Rectal smooth muscle tissue (tissue), 1 donor: ENCODE measurements around the gene ARSG.

Source experiments
- H3K27ac ChIP-seq: one replicate; pipeline ENCODE4 v1.7.0; 2013; ENCODE audit warnings: low read depth, low read length, inconsistent platforms
- H3K27me3 ChIP-seq: one replicate; pipeline ENCODE4 v1.7.0; 2013; ENCODE audit warnings: low read length; ENCODE audit not compliant: control insufficient read depth, insufficient read depth
- H3K36me3 ChIP-seq: one replicate; pipeline ENCODE4 v1.7.0; 2013; ENCODE audit warnings: low read length; ENCODE audit not compliant: control insufficient read depth, insufficient read depth
- H3K4me1 ChIP-seq: one replicate; pipeline ENCODE4 v1.7.0; 2013; ENCODE audit warnings: low read length; ENCODE audit not compliant: control insufficient read depth, insufficient read depth
- H3K4me3 ChIP-seq: one replicate; pipeline ENCODE4 v1.7.0; 2013; ENCODE audit warnings: low read length
- H3K9ac ChIP-seq: one replicate; pipeline ENCODE4 v1.7.0; 2013; ENCODE audit warnings: low read length

ARSG gene

DNA sequence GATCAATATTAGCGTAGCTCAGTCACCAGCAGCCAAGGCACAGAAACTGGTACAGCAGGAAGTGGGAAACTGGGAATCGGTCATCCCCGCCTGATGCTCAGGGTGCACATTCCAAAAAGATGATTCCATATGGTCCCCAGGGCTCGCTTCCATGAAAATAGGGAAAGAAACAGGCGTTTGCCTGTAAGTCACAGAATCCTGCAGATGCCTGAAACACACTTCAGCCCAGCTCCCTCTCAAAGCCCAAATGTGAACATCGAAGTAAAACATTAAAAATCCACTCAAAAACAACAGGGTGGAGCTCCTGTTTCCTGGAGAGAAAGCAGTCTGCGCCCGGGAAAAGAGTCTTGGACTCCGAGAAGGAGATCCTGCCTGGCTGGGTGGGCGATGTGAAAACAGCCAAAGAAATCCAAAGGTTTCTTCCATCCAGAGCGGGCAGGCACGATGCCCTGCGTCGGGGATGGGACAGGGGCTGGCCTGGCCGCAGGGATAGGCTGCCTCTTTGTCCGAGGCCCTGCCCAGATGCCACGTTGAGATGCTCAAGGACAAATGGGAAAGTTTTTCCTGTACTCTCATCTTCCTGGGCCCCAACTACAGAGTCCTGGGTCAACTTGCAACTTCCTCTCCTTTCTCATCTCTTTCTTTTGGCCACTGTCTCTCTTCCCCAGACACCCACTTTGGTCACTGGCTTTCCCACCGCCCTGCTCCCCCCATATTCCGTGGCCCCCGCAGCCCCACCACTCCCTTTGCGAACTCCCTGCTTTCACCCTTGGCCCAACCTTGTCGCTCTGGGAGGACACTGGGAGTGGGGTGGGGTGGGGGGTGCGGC lies 165.3 kb downstream of the ARSG start:
- Histone ChIP-seq H3K27ac (peak overlapping the region; percentile 92), H3K36me3 (peaks cover 4% of the 10 kb centered on the region), H3K9ac (peak overlapping the region; percentile 16), H3K4me1 (peaks cover 3% of the 10 kb centered on the region), H3K27me3 (no peaks in the 10 kb centered on the region), H3K4me3 (peak overlapping the region; percentile 92)

DNA sequence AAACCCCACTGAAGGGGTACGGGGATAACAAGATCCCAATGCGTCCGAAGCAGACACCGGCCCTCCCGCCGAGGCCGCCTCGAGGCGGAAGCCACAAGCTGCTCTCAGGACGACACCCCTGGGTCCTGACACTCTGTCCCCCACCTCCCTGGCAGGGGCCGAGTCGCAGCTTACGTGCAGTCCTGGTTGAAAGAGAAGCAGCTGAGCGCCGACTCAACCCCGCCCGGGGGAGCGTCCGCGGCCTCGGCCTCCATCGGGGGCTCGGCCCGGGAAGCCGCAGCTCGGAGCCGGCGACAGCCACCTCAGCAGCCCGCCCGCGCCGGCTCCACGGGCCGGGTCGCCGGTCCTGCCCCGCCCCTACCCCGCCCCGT lies 165.9 kb downstream of the ARSG start, which contains the start of gene WIPI1:
Gene WIPI1 (minus strand): TSS at position 329 of the 371 bp plus-strand sequence. CDS start 75 bp downstream, at position 254.
- Histone ChIP-seq H3K4me3 (peak within 1 kb of the TSS; percentile 92), H3K9ac (peak within 1 kb of the TSS; percentile 89), H3K27me3 (no peaks in the 10 kb centered on the region), H3K4me1 (peaks cover 3% of the 10 kb centered on the region), H3K27ac (peak within 1 kb of the TSS; percentile 92), H3K36me3 (peaks cover 3% of the 10 kb centered on the region)

DNA sequence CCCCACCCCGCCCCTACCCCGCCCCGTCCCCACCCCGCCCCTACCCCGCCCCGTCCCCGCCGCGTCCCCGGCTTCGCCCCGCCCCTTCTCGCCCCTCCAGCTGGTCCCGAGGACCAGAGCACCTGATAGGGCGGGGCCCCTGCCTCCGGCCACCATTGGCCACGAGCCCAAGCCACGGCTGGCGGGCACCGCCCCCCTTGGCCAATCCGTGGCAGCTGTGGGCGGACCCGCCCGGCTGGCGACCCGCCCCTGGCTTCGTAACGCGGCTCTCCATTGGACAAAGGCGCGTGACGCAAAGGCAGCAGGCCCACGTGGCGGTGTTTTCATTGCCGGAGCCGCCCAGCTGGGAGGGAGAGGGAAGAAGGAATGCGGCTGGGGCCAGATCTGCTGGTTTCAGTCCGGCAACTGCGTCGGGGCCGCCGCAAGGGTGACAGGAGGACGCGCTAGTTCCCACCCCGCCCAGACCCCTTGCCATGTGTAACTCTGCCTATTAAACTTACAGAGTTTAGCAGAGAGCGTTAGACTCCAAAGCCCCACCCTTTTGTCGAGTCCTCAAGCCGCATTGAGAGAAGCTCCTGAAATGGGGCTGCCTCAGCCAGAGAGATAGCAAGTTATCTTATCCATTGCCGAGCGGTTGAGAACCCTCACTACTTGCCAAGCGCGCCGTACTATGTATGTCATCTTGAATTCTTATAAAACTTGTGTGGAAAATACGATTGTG lies 166.4 kb downstream of the ARSG start:
- Histone ChIP-seq H3K27me3 (no peaks in the 10 kb centered on the region), H3K4me3 (peak overlapping the region; percentile 76), H3K36me3 (peaks cover 2% of the 10 kb centered on the region), H3K9ac (no peak overlapping the region), H3K4me1 (peaks cover 3% of the 10 kb centered on the region), H3K27ac (peak overlapping the region; percentile 75)

DNA sequence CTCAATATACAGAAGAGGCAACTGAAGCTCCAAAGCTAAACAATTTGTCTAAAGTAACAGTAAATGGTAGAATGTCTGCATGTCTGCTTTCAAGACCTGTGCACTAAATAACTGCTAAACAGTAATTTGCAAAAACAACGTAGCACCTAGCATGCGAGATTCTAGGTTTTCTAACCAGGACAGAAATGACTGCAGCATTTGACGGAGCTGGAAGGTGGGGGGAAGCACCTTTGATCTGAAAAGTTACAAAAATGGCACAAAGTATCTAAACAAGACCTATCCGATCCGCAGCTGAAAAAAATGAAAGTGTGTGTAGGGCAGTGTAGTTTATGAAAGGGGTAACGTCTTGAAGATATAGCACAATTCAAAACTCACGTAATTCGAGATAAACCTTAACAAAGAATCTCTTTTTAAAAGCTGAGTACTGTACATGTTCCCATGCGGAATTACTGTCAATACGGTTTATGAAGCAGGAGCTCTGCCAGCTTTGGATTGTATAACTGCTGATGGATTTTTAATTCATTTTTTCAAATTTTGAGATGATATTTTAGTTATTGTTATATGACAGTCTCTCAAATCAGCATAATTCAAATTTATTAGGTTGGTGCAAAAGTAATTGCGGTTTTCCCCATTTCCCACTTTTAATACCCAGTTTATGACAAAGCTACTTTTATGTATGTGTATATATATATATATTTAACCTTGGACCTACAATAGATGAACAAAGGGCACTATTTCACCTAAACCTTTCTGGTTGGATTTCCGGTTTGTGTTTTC lies 167.2 kb downstream of the ARSG start:
- H3K4me1 ChIP-seq = peaks cover 3% of the 10 kb centered on the region
- no peaks in the 10 kb centered on the region for H3K36me3 ChIP-seq
- peak overlapping the region; percentile 75 for H3K27ac ChIP-seq
- peak overlapping the region; percentile 76 for H3K4me3 ChIP-seq
- no peaks in the 10 kb centered on the region for H3K27me3 ChIP-seq
- no peak overlapping the region for H3K9ac ChIP-seq

DNA sequence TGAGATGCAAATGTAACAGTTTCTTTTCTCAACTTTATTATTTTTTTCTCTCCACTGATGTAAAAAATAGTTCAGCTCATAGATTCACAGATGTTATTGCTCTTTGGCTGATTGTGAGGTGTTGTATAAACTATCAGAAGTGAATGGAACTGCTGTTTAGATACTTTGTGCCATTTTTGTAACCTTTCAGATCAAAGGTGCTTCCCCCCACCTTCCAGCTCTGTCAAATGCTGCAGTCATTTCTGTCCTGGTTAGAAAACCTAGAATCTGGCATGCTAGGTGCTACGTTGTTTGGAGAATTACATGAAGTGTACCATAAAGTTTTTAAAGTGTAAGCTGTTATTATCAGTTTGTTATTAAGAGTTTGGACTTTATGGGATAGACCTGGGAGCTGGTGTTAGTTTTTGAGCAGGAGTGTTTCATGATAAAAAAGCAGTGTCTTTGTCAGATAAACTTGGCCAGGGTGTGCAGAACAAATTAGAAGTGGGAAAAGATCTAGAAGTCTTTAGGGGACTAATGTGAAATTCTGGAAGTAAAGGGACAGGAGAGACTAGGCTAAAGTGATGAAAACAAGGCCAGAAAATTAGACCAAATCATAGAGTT lies 167.8 kb downstream of the ARSG start:
- H3K4me1 ChIP-seq = peaks cover 3% of the 10 kb centered on the region
- no peak overlapping the region for H3K27ac ChIP-seq
- no peaks in the 10 kb centered on the region for H3K36me3 ChIP-seq
- no peak overlapping the region for H3K9ac ChIP-seq
- no peak overlapping the region for H3K4me3 ChIP-seq
- H3K27me3 ChIP-seq = no peaks in the 10 kb centered on the region

DNA sequence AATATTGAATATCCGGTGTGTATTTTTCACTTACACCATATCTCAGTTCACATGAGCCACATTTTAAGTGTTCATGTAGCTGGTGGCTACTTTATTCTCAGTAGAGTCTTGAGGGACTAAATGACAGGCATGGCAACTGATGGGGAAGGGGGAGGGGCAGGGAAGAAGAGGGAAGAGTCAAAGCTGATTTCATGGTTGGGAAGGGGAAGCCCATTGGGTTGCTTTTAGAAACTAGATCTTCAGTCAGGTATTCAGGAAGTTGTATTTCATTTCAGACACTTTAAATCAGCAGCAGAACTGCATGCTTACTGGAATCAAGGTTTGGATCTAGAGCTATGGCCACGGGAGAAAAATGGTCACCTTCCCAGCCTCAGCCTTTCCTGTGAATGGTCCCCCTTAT lies 168.9 kb downstream of the ARSG start:
- H3K4me1 ChIP-seq = peaks cover 3% of the 10 kb centered on the region
- H3K36me3 ChIP-seq = no peaks in the 10 kb centered on the region
- H3K27ac ChIP-seq = no peak overlapping the region

DNA sequence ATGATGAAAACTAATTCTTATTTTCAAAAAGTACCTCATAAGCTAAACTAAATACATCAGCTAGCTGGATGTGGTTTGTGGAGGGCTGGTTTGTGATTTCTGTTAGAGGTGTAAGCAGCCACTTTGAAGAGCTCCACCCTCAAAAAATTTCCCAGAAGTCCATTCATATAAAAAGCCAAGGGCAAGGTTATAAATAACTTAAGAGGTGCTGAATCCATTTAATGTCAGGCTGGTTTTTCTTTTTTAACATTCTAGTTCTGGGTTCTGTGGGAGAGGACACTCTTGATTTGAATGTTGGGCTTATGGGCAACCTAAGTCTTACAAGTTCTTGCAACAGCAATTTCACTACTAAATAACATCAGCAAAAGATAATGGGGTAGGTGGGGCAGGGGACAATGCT lies 169.4 kb downstream of the ARSG start:
- H3K9ac ChIP-seq = no peak overlapping the region
- H3K4me3 ChIP-seq = no peak overlapping the region
- no peak overlapping the region for H3K27ac ChIP-seq
- peaks cover 3% of the 10 kb centered on the region for H3K4me1 ChIP-seq
- no peaks in the 10 kb centered on the region for H3K36me3 ChIP-seq
- no peaks in the 10 kb centered on the region for H3K27me3 ChIP-seq

More for the DNA sequence above, 168.9 kb downstream of the ARSG start:
- H3K9ac ChIP-seq = no peak overlapping the region
- H3K27me3 ChIP-seq = no peaks in the 10 kb centered on the region
- no peak overlapping the region for H3K4me3 ChIP-seq

DNA sequence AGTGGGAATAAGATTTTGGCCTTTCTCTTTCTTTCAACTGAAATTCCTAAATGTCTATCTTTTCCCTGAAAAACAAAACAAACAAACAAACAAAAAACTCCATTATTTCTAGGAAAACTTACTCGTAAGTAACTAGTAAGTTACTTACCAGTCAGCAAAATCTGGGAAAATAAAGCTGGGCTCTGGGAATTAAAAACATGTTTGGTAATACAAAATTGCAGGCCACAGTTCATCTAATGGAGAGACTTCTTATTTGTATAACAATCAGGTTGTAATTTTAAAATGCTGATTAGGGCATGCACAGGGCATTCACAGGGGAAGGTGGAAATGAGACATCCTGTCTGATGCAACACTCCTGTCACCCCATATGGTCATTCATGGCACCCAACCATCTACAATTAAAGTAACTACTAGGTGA lies 169.8 kb downstream of the ARSG start:
- H3K4me3 ChIP-seq = no peak overlapping the region
- H3K27ac ChIP-seq = no peak overlapping the region
- no peaks in the 10 kb centered on the region for H3K36me3 ChIP-seq
- peaks cover under 1% of the 10 kb centered on the region for H3K4me1 ChIP-seq
- H3K9ac ChIP-seq = no peak overlapping the region
- no peaks in the 10 kb centered on the region for H3K27me3 ChIP-seq

DNA sequence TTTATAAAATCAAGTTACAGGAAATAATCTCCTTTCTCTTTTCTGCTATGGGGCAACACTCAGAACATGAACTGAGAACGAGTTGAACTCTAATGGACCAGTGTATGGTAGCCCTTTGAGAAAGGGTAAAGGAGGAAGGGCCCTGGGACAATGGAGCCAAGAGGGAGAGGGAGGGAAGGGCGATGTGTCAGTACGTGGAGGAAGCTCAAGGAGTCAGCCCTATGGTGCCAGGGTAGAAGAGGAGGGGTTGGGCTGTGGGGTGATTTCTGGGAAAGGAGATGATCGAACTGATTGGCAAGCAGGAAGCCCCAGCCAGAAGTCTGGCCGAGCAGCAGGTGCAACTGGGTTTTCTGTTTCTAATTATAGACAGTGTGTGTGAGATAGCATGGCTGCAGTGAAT lies 170.3 kb downstream of the ARSG start:
- Histone ChIP-seq H3K27ac (no peak overlapping the region), H3K27me3 (no peaks in the 10 kb centered on the region), H3K4me1 (no peaks in the 10 kb centered on the region), H3K9ac (no peak overlapping the region), H3K36me3 (no peaks in the 10 kb centered on the region), H3K4me3 (no peak overlapping the region)

DNA sequence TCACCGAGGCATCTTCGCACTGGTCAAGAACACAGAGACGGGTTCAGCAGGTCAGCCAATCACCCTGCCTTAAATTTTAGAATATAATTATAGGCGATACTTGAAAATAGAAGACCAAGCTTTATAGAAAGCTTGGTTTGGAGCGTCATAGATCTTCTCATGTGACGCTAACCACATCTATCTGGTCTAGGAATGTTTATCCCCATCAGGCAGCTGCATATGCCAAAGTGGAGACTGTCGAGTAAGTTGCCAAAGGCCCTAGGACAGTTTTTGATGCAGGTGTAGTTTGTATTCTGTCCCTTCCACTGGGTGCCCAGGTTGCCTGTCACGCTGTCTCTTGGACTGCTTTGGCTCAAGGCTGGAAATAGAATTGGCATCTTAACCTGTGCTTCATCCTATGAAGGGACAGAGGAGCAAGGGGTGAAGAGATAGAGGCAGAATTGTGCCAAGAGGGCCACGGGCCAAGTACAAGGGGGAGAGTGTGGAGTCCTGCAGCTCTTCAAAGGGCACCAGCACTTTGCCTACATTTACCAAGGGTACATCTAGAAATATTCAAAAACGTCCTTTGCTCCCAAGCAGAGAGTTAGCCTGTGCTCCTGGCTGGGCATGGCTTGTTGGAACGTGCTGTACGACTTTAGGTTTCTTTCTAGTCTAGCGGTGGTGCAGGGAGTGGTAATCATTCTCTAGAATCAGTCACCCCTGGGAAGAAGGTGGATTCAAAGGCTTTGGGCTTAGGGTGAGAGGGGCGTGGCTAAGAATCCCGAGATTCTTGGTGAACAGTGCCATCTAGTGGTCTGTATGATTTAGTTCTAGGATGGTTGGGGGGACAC lies 171.3 kb downstream of the ARSG start:
- Histone ChIP-seq H3K27ac (no peak overlapping the region), H3K9ac (no peak overlapping the region), H3K4me1 (no peaks in the 10 kb centered on the region), H3K4me3 (no peak overlapping the region), H3K36me3 (no peaks in the 10 kb centered on the region), H3K27me3 (no peaks in the 10 kb centered on the region)

DNA sequence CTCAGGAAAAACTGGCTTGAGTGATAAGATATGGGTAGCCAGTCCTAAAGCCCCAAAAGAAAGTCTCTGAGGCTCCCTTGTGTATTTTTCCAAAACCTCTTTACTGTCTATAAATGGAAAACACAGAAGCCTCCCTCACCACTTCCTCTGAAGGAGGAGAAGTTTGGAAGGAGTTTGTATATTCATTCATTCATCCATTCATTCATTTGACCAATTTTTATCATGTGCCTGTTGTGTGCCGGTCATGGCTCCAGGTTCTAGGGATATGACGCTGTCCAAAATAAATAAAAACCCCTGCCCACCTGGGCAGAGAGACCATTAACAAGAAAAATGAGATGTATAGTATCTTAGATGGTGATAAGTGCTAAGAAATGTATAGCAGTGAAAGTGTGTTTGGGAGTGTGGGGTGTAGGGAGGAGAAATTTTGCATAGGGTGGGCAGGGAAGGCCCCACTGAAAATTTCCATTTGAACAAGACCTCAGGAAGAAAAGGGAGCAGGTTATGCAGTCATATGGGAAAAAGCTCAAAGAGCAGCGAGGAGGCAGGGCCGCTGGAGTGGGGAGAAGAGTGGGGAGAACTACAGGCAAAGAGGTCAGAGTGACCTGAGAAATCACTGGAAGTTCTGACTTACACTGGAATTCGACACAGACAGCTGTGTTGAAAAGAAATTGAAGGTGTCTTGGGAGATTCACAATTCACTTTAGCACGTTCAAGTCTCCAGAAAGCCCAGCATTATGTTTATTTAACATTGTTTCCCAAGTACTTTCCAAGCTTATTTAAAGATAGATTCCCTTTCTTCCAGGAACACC lies 172.1 kb downstream of the ARSG start:
- H3K36me3 ChIP-seq = no peaks in the 10 kb centered on the region

More for the DNA sequence above, 172.1 kb downstream of the ARSG start:
- Histone ChIP-seq H3K4me1 (no peaks in the 10 kb centered on the region), H3K27ac (no peak overlapping the region), H3K27me3 (no peaks in the 10 kb centered on the region), H3K9ac (no peak overlapping the region), H3K4me3 (no peak overlapping the region)
